HepG2 (cell line): Measurements from ENCODE around the gene GEMIN4. TPM values are rescaled to one million over a fixed set of nuclear protein-coding genes. Genes with fewer than 3 reads are reported as not detected.

Experiments used
- AHR ChIP-seq: IDR thresholded peaks from 2 replicates; pipeline ENCODE4 v1.6.1; 2018; ENCODE audit warnings: missing genetic modification reagents, missing compliant biosample characterization
- E2F1 ChIP-seq: sonication (generic); formaldehyde crosslinking; IDR thresholded peaks from 2 replicates; pipeline ENCODE4 v1.5.0; 2020; ENCODE audit warnings: missing genetic modification reagents
- E2F2 ChIP-seq: sonication (generic); formaldehyde crosslinking; IDR thresholded peaks from 2 replicates; pipeline ENCODE4 v1.4.0; 2020; ENCODE audit warnings: missing genetic modification reagents, borderline replicate concordance
- EEA1 ChIP-seq: sonication (generic); formaldehyde crosslinking; IDR thresholded peaks from 2 replicates; pipeline ENCODE4 v1.5.1; 2020; ENCODE audit warnings: mild to moderate bottlenecking, missing genetic modification reagents, borderline replicate concordance
- EHMT2 ChIP-seq: fragments of 200-600 bp; sonication (generic); IDR thresholded peaks from 2 replicates; pipeline ENCODE4 v1.7.0; 2017; ENCODE audit warnings: antibody characterized with exemption, low read depth, low read length, borderline replicate concordance
- FOXK1 ChIP-seq: sonication (generic); formaldehyde crosslinking; IDR thresholded peaks from 2 replicates; pipeline ENCODE4 v1.4.0; 2020; ENCODE audit warnings: low read depth, missing genetic modification reagents, borderline replicate concordance
- HNRNPL ChIP-seq: fragments of 200-400 bp; formaldehyde crosslinking; IDR thresholded peaks from 2 replicates; pipeline ENCODE4 v1.6.1; 2017; ENCODE audit warnings: mild to moderate bottlenecking, low read depth, low read length
- HNRNPLL ChIP-seq: fragments of 200-400 bp; formaldehyde crosslinking; IDR thresholded peaks from 2 replicates; pipeline ENCODE4 v1.6.1; 2017; ENCODE audit warnings: mild to moderate bottlenecking, low read depth, low read length; ENCODE audit not compliant: poor library complexity, severe bottlenecking
- KLF15 ChIP-seq: sonication (generic); formaldehyde crosslinking; IDR thresholded peaks from 2 replicates; pipeline ENCODE4 v1.8.1; 2023; ENCODE audit warnings: borderline replicate concordance, mild to moderate bottlenecking, inconsistent platforms, missing genetic modification reagents, mixed read lengths
- LCORL ChIP-seq, 2 experiments: fragments of 450-650 bp in 1 of 2; sonication (generic) in 1 of 2; formaldehyde crosslinking in 1 of 2; IDR thresholded peaks; 2 replicates each; pipeline versions ENCODE4 v1.5.0 to v1.6.1; 2017 to 2020; ENCODE audit warnings: antibody characterized with exemption in 1 of 2, missing genetic modification reagents in 1 of 2
- MAFG ChIP-seq: sonication (generic); formaldehyde crosslinking; IDR thresholded peaks from 2 replicates; pipeline ENCODE4 v1.5.1; 2020; ENCODE audit warnings: mild to moderate bottlenecking, missing genetic modification reagents
- SP1 ChIP-seq, 2 experiments: fragments of 450-650 bp in 1 of 2; sonication (generic) in 1 of 2; formaldehyde crosslinking in 1 of 2; IDR thresholded peaks; 2 replicates each; pipeline versions ENCODE4 v1.4.0 to v1.6.1; 2016 to 2020; ENCODE audit warnings: missing genetic modification reagents in 1 of 2
- ZBTB25 ChIP-seq: IDR thresholded peaks from 2 replicates; pipeline ENCODE4 v1.6.1; 2018; ENCODE audit warnings: missing genetic modification reagents
- ZBTB4 ChIP-seq: sonication (generic); formaldehyde crosslinking; IDR thresholded peaks from 2 replicates; pipeline ENCODE4 v1.4.0; 2020; ENCODE audit warnings: missing genetic modification reagents, mild to moderate bottlenecking, borderline replicate concordance
- ZNF143 ChIP-seq: sonication (generic); formaldehyde crosslinking; IDR thresholded peaks from 2 replicates; pipeline ENCODE4 v1.4.0; 2020; ENCODE audit warnings: missing genetic modification reagents
- ZNF430 ChIP-seq: sonication (generic); formaldehyde crosslinking; IDR thresholded peaks from 2 replicates; pipeline ENCODE4 v1.9.0; 2021; ENCODE audit warnings: mild to moderate bottlenecking, missing genetic modification reagents
- ZNF530 ChIP-seq: sonication (generic); formaldehyde crosslinking; IDR thresholded peaks from 2 replicates; pipeline ENCODE4 v1.5.0; 2020; ENCODE audit warnings: low read depth, mild to moderate bottlenecking, missing genetic modification reagents
- ZNF766 ChIP-seq: sonication (generic); formaldehyde crosslinking; IDR thresholded peaks from 2 replicates; pipeline ENCODE4 v1.5.0; 2020; ENCODE audit warnings: missing genetic modification reagents, borderline replicate concordance
- polyA plus RNA-seq, 8 experiments: library from polyadenylated mRNA; depleted of rRNA in 3 of 8; stranded (reverse) in 7 of 8; unstranded in 1 of 8; fragments of >200 nt; fragmentation: Illumina TruSeq in 4 of 8; extraction: Trizol in 4 of 8; gene quantifications; 2 replicates each; pipeline versions ENCODE4 v1.2.1 to v1.2.3, GENCODE V29; 2011 to 2016; ENCODE audit warnings: low read depth in 4 of 8, missing spikeins in 1 of 8, mixed read lengths in 1 of 8; ENCODE audit not compliant: insufficient read depth in 1 of 8
- total RNA-seq, 5 experiments: library from RNA; depleted of rRNA; stranded (reverse); fragments of >200 nt; fragmentation: Illumina TruSeq; extraction: Trizol; gene quantifications; 2 replicates each; pipeline ENCODE4 v1.2.3, GENCODE V29; 2016; ENCODE audit warnings: low read depth in 1 of 5
- TF ChIP-seq, protein P1 (sequence below): sonication (generic); formaldehyde crosslinking; IDR thresholded peaks from 2 replicates; pipeline ENCODE4 v1.5.1; 2020; ENCODE audit warnings: mild to moderate bottlenecking, moderate library complexity, missing genetic modification reagents

The GEMIN4 gene
- total and polyA plus RNA-seq, 2 of the 13 experiments (the other 11 are each of a cell fraction or from before 2014, with no cell fraction given): 10.8 to 22.7 TPM

DNA sequence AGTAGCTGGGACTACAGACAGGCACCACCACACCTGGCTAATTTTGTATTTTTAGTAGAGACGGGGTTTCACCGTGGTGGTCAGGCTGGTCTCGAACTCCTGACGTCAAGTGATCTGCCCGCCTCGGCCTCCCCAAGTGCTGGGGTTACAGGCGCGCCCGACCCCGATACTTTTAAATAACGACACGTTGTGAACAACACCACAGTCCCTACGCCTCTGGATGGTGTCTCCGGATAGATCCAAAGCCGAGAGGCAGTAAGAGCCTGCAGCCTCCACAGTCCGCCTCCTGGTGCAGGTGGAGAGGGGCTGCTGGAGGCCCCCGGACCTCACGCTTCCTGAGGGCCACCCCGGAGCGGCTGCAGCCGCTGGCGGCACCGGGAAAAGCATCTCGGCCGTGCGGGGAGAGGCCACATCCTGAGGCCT lies 20.4 kb downstream of the GEMIN4 start (continued):
- 0 out of 2 replicates have a peak, but pooled peaks have one; percentile 30 for TF ChIP-seq E2F2
- TF ChIP-seq AHR (CRISPR knock-in tag): no peak
- TF ChIP-seq ZNF430 (CRISPR knock-in tag): peak; percentile 54; the same call in 1 of the 2 replicates
- TF ChIP-seq ZNF143: 0 out of 2 replicates have a peak, but pooled peaks have one; percentile 12
- no peak for TF ChIP-seq HNRNPL
- no peak for TF ChIP-seq LCORL (IDR thresholded peaks at IDR 0.05)
- peak; percentile 23; the same call in 1 of the 2 replicates for TF ChIP-seq LCORL (CRISPR knock-in tag; IDR thresholded peaks at IDR 0.05)
- peak; percentile 25; the same call in 1 of the 2 replicates for TF ChIP-seq FOXK1 (CRISPR knock-in tag)
- no peak for TF ChIP-seq KLF15
- no peak for TF ChIP-seq SP1 (IDR thresholded peaks at IDR 0.05)
- TF ChIP-seq SP1 (CRISPR knock-in tag; IDR thresholded peaks at IDR 0.05): no peak
- TF ChIP-seq EEA1 (CRISPR knock-in tag): 0 out of 2 replicates have a peak, but pooled peaks have one; percentile 22
- TF ChIP-seq MAFG (CRISPR knock-in tag): no peak
- TF ChIP-seq ZBTB4 (CRISPR knock-in tag): no peak
- 0 out of 2 replicates have a peak, but pooled peaks have one; percentile 62 for TF ChIP-seq ZNF530 (CRISPR knock-in tag)
- 0 out of 2 replicates have a peak, but pooled peaks have one; percentile 20 for TF ChIP-seq E2F1 (CRISPR knock-in tag)
- TF ChIP-seq EHMT2: no peak
- TF ChIP-seq, protein P1, sequence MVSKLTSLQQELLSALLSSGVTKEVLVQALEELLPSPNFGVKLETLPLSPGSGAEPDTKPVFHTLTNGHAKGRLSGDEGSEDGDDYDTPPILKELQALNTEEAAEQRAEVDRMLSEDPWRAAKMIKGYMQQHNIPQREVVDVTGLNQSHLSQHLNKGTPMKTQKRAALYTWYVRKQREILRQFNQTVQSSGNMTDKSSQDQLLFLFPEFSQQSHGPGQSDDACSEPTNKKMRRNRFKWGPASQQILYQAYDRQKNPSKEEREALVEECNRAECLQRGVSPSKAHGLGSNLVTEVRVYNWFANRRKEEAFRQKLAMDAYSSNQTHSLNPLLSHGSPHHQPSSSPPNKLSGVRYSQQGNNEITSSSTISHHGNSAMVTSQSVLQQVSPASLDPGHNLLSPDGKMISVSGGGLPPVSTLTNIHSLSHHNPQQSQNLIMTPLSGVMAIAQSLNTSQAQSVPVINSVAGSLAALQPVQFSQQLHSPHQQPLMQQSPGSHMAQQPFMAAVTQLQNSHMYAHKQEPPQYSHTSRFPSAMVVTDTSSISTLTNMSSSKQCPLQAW (CRISPR knock-in tag): peak; percentile 45; the same call in 1 of the 2 replicates
- TF ChIP-seq HNRNPLL: peak; percentile 9
- no peak for TF ChIP-seq ZBTB25 (CRISPR knock-in tag)
- TF ChIP-seq ZNF766 (CRISPR knock-in tag): peak; percentile 27; the same call in 1 of the 2 replicates
